Lung (tissue), 12 donors: ENCODE data around the gene TJP1. TPM values are rescaled to one million over a fixed set of nuclear protein-coding genes. Genes with fewer than 3 reads are reported as not detected.
A peak's percentile ranks its signal among the peaks of the same experiment; 100 is the strongest.

ENCODE experiments used
- ATAC-seq: fragments of 200-7000 bp; cut with Tn5 transposase; one replicate; pipeline ENCODE4 v1.9.1; 2020; ENCODE audit warnings: moderate number of reproducible peaks; ENCODE audit not compliant: insufficient read depth, low FRiP score
- DNase-seq, 3 donors: peaks; one replicate each; pipeline ENCODE4 v3.0.0-alpha.2; 2013 to 2017
- H3K27ac ChIP-seq, 2 donors: one replicate each; pipeline ENCODE4 v1.5.1; 2013; ENCODE audit warnings: mild to moderate bottlenecking in 2 of 2, moderate library complexity in 2 of 2, control low read depth in 1 of 2, inconsistent platforms in 1 of 2, low read depth in 1 of 2, low read length in 1 of 2
- H3K27me3 ChIP-seq, 3 donors: one replicate each; pipeline ENCODE4 v1.5.1; 2013; ENCODE audit warnings: low read length in 2 of 3; ENCODE audit not compliant: control insufficient read depth in 3 of 3, insufficient read depth in 3 of 3
- H3K36me3 ChIP-seq, 4 donors: one replicate each; pipeline ENCODE4 v1.5.1; 2013; ENCODE audit warnings: low read length in 4 of 4, mild to moderate bottlenecking in 1 of 4, moderate library complexity in 1 of 4; ENCODE audit not compliant: control insufficient read depth in 4 of 4, insufficient read depth in 4 of 4
- H3K4me1 ChIP-seq, 5 donors: one replicate each; pipeline ENCODE4 v1.5.1; 2013; ENCODE audit warnings: low read length in 5 of 5, mild to moderate bottlenecking in 2 of 5, moderate library complexity in 1 of 5; ENCODE audit not compliant: control insufficient read depth in 5 of 5, insufficient read depth in 5 of 5
- H3K4me3 ChIP-seq: one replicate; pipeline ENCODE4 v1.5.1; 2013; ENCODE audit warnings: mild to moderate bottlenecking, control low read depth, moderate library complexity
- H3K9ac ChIP-seq, 2 donors: one replicate each; pipeline ENCODE4 v1.5.1; 2013; ENCODE audit warnings: low read length in 2 of 2, control low read depth in 1 of 2; ENCODE audit not compliant: insufficient read depth in 1 of 2
- H3K9me3 ChIP-seq, 4 donors: one replicate each; pipeline ENCODE4 v1.5.1; 2013; ENCODE audit warnings: low read length in 3 of 4, mild to moderate bottlenecking in 1 of 4, moderate library complexity in 1 of 4; ENCODE audit not compliant: control insufficient read depth in 4 of 4, insufficient read depth in 3 of 4
- WGBS, 2 donors: extraction: QIAGEN DNeasy Blood & Tissue Kit; methylation state at CpG; one replicate each; pipeline ENCODE4 v1.1.7; 2013; 5-methylcytosine and 5-hydroxymethylcytosine counted together
- polyA plus RNA-seq, 2 donors: library from polyadenylated mRNA; stranded (reverse); fragments of 200-250 nt; gene quantifications; one replicate each; pipeline ENCODE4 v1.2.1, GENCODE V29; 2013
- total RNA-seq, 2 donors: library from RNA; depleted of rRNA in 1 of 2; stranded (reverse); fragments of >200 nt in 1 of 2; gene quantifications; one replicate each; pipeline ENCODE4 v1.2.1, GENCODE V29; 2014 to 2021
- TF ChIP-seq, protein P1 (sequence below): IDR thresholded peaks from 2 replicates; pipeline ENCODE4 v1.5.1; 2012; ENCODE audit warnings: mild to moderate bottlenecking; ENCODE audit errors: control extremely low read depth, extremely low read depth
- donor health status: control.
- donor health status: control.
- donor health status: Bipolar disorder and iron deficiency.
- donor health status: healthy.
- donor health status: DM: yes; HTN: yes; CAD: no.

The TJP1 gene
- total and polyA plus RNA-seq, 4 donors = 20.6 to 211 (median 53.8) TPM

DNA sequence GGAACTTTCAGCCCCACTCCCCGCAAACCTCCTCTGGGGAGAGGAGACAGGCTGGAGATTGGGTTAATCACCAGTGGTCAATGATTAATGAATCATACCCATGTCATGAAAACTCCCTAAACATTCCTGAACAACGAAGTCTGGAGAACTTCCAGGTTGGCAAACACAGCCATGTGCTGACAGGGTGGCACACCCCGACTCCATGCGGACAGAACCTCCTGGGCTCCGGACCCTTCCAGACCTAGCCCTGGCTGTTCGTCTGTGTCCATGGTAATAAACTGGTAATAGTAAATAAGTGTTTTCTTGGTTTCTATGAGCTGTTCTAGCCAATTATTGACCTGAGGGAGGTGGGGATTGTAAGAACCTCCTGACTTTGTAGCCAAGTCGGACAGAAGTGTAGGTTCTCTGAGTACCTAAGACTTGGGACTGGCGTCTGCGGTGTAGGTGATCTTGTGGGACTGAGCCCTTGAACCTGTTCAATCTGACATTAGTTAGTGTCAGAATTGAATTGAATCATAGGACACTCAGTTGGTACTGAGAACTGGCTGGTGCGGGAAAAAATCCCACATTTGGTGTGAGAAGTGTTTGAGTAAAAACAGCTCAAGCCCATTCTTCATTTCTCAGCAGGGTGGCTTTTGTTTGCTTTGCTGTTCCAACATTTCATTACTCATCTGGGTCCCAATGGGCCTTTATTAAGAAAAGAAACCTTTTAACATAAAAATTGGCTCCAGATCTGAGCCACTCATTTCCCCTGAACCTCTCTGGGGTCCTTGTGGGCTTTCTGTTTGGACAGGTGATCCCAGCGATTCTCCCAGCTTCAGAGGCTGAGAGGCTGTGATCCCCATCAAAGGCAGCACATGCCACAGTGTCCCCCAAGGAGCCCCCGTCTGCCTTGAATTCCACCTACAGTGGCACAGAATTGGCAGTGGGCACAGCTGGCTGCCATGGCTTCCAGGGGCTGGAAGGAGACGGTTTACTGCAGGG, 151.0 kb downstream of the TJP1 start:
- H3K4me3 ChIP-seq = no peak overlapping the region
- H3K27ac ChIP-seq = peak overlapping the region in 1 of 2 donors; percentile 76
- no peak overlapping the region for H3K9ac ChIP-seq
- WGBS, 2 donors = 64 to 75% methylated on average over 13 of the region's 13 CpGs
- no peaks in the 10 kb centered on the region for H3K9me3 ChIP-seq
- TF ChIP-seq, protein P1, sequence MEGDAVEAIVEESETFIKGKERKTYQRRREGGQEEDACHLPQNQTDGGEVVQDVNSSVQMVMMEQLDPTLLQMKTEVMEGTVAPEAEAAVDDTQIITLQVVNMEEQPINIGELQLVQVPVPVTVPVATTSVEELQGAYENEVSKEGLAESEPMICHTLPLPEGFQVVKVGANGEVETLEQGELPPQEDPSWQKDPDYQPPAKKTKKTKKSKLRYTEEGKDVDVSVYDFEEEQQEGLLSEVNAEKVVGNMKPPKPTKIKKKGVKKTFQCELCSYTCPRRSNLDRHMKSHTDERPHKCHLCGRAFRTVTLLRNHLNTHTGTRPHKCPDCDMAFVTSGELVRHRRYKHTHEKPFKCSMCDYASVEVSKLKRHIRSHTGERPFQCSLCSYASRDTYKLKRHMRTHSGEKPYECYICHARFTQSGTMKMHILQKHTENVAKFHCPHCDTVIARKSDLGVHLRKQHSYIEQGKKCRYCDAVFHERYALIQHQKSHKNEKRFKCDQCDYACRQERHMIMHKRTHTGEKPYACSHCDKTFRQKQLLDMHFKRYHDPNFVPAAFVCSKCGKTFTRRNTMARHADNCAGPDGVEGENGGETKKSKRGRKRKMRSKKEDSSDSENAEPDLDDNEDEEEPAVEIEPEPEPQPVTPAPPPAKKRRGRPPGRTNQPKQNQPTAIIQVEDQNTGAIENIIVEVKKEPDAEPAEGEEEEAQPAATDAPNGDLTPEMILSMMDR = no peak
- H3K4me1 ChIP-seq = peaks cover 0 to 2% (median 0%) of the 10 kb centered on the region in 5 donors
- ATAC-seq = peak; percentile 50
- DNase-seq = peak; percentile 69 to 87 (median 70)
- H3K36me3 ChIP-seq = no peaks in the 10 kb centered on the region
- H3K27me3 ChIP-seq = no peaks in the 10 kb centered on the region

DNA sequence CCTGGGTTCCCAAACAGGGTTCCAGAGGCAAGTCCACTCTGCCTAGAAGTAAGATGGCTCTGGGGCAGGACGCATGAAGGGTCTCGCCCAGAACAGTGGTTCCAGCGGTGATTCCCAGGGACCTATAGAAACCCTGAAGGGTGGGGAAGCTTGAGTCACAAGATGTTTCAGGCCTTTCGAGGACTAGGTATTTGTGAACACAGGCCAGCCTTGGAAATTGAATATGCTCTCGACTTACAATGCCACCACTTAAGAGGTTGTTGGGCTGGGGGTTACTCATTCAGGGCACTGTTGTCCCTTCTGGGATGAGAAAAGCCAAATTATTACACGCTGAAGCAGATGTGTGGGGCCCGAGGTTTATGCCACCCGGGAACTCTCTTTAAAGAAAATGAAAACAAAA, 152.0 kb downstream of the TJP1 start:
- no peak for ATAC-seq
- TF ChIP-seq, protein P1 = no peak
- Histone ChIP-seq H3K4me1 (peaks cover 0 to 3% (median 0%) of the 10 kb centered on the region in 5 donors), H3K27me3 (no peaks in the 10 kb centered on the region), H3K4me3 (no peak overlapping the region), H3K9ac (no peak overlapping the region), H3K9me3 (no peaks in the 10 kb centered on the region), H3K27ac (peak overlapping the region in 1 of 2 donors; percentile 43), H3K36me3 (no peaks in the 10 kb centered on the region)
- 77 to 89% methylated on average over 8 of the region's 8 CpGs for WGBS, 2 donors
- DNase-seq = peak in 1 of 3 donors; percentile 46

DNA sequence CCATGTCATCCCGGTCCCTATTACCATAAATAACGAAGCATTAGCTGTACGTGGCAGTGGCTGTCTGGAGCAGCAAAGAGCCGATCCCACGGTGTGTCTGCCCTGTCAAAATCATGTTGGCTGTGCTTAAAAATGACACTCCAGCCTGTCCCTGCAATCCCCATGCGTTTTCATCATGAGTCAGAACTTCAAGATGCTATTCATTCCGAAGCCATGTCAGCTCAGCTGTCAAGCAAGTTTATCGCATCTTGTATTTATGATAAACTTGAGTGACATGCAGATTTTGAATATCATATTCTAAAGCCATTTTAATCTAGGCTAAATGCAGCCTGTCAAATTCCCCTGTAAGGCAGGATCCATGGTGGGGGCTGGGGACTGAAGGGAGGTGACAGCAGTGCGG, 152.4 kb downstream of the TJP1 start:
- peak overlapping the region in 1 of 2 donors; percentile 43 for H3K27ac ChIP-seq
- TF ChIP-seq, protein P1 = no peak
- WGBS, 2 donors = 73 to 81% methylated on average over 9 of the region's 9 CpGs
- H3K36me3 ChIP-seq = no peaks in the 10 kb centered on the region
- DNase-seq = no peak
- no peak overlapping the region for H3K4me3 ChIP-seq
- peaks cover 0 to 4% (median 0%) of the 10 kb centered on the region in 5 donors for H3K4me1 ChIP-seq
- no peak for ATAC-seq
- no peaks in the 10 kb centered on the region for H3K9me3 ChIP-seq
- peak overlapping the region in 1 of 2 donors; percentile 19 for H3K9ac ChIP-seq
- no peaks in the 10 kb centered on the region for H3K27me3 ChIP-seq
